Panc1 (cell line): ENCODE measurements around the gene HSDL1. TPM values are rescaled to one million over a fixed set of nuclear protein-coding genes. Genes with fewer than 3 reads are reported as not detected.

Source experiments
- ATAC-seq: fragments of 200-7000 bp; cut with Tn5 transposase; 2 replicates; pipeline ENCODE4 v1.9.1; 2020; ENCODE audit warnings: mild to moderate bottlenecking, moderate library complexity
- BruUV-seq: library from RNA; stranded (reverse); fragments of 400-500 nt; replicated peaks from 2 replicates; lab custom pipeline; 2021; lab: Mats Ljungman, UMichigan
- CTCF ChIA-PET: fragments of 300-600 bp; sonication (Branson Sonifier 250); formaldehyde crosslinking; loops from one replicate; lab custom pipeline; 2022; ENCODE audit warnings: antibody characterized with exemption; lab: Charles Lee
- POLR2A ChIA-PET: fragments of 300-600 bp; sonication (Branson Sonifier 250); formaldehyde crosslinking; loops from one replicate; lab custom pipeline; 2022; ENCODE audit warnings: antibody characterized with exemption; lab: Charles Lee
- DNase-seq: peaks from one replicate; pipeline ENCODE4 v3.0.0-alpha.2; 2010; ENCODE audit warnings: low read depth, low spot score
- H3K27ac ChIP-seq: 2 replicates; pipeline ENCODE4 v1.5.1; 2011; ENCODE audit warnings: mild to moderate bottlenecking, low read length, inconsistent platforms
- H3K27me3 ChIP-seq: fragments of 200-500 bp; sonication (Bioruptor generic); 2 replicates; pipeline ENCODE4 v1.6.0; 2014; ENCODE audit warnings: low read length, inconsistent platforms; ENCODE audit not compliant: control insufficient read depth, insufficient read depth
- H3K36me3 ChIP-seq: fragments of 200-500 bp; sonication (Bioruptor generic); 2 replicates; pipeline ENCODE4 v1.5.1; 2014; ENCODE audit warnings: inconsistent platforms, mild to moderate bottlenecking, low read length, moderate library complexity; ENCODE audit not compliant: control insufficient read depth, insufficient read depth
- H3K4me1 ChIP-seq: 2 replicates; pipeline ENCODE4 v1.5.1; 2011; ENCODE audit warnings: inconsistent platforms, mild to moderate bottlenecking, low read length, moderate library complexity; ENCODE audit not compliant: control insufficient read depth, insufficient read depth
- H3K4me3 ChIP-seq, 2 experiments: 2 replicates each; pipeline ENCODE4 v1.5.1; 2011 to 2012; ENCODE audit warnings: low read depth in 2 of 2, low read length in 2 of 2, mild to moderate bottlenecking in 2 of 2, inconsistent platforms in 1 of 2, moderate library complexity in 1 of 2
- H3K9me3 ChIP-seq: fragments of 200-500 bp; sonication (Bioruptor generic); 2 replicates; pipeline ENCODE4 v1.5.1; 2014; ENCODE audit warnings: low read depth, mild to moderate bottlenecking, inconsistent platforms, low read length, moderate library complexity; ENCODE audit not compliant: control insufficient read depth, insufficient read depth
- in situ Hi-C: cut with HindIII; loops from 2 replicates; pipeline ENCODE4 v1.10.0; 2016; ENCODE audit warnings: low sequenced_read_pairs, low pct_unique_long_range_greater_than_20kb
- intact Hi-C: fragments of 100-400 bp; cut with micrococcal nuclease; formaldehyde crosslinking; loops from one replicate; pipeline ENCODE4 v1.10.0; 2022; ENCODE audit not compliant: unreplicated experiment
- total RNA-seq: library from RNA; stranded (reverse); gene quantifications from one replicate; pipeline ENCODE4 v1.2.1, GENCODE V29; 2021; ENCODE audit not compliant: unreplicated experiment
- TF ChIP-seq, protein P1 (sequence below), 2 experiments: IDR thresholded peaks; 2 replicates each; pipeline ENCODE4 v1.6.1; 2011 to 2012; ENCODE audit warnings: low read depth in 2 of 2, control low read depth in 1 of 2, low read length in 1 of 2, mild to moderate bottlenecking in 1 of 2, moderate library complexity in 1 of 2; ENCODE audit not compliant: insufficient read depth in 1 of 2
- TF ChIP-seq, protein P2 (sequence below): fragments of 450-650 bp; IDR thresholded peaks from 2 replicates; pipeline ENCODE4 v1.5.1; 2017; ENCODE audit warnings: mild to moderate bottlenecking

HSDL1 gene
- total RNA-seq, 1 experiment from 2014 or later = 24.6 TPM

DNA sequence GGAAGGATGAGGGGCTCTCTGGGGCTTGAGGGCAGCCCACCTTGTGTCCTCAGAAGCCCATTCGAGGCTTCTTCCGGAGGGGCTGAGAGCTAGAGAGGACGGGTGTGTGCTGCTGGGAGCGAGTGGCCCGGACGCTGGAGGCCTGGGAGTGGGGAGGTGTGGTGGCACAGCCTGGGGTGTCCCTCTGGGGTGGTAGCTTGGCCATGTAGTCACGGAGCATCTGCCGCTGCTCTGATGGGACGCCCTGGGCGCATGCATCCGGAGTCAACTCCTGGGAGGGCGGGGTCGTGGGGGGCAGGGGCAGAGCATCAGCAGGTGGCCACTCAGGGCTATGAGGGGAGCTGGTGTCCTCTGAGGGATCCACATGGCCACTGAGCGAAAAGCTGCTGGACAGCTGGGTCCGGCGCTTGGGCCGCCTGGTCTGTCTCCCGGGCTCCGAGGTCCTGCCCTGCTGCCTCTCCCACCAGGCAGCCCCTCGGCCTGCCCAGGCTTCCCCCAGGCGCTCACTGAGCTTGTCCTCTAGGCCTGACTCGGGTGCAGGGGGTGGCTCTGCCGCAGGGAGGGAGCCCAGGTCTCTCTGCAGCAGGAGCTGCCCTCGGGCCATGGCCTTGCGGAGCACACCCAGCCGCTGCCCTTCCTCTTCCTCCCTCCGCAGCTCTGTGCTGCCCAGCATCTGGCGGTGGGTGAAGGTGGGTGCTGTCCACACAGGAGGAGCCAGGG lies 34.1 kb upstream of the HSDL1 start:
- Histone ChIP-seq H3K9me3 (no peaks in the 10 kb centered on the region), H3K4me1 (peaks cover 22% of the 10 kb centered on the region), H3K36me3 (no peaks in the 10 kb centered on the region), H3K4me3 (no peak overlapping the region), H3K27ac (no peak overlapping the region), H3K27me3 (no peaks in the 10 kb centered on the region)
- ChIA-PET CTCF (no interaction called here), POLR2A (no interaction called here)
- in situ Hi-C loops (no loop called here), intact Hi-C loops (no loop called here)
- ATAC-seq (no peak), DNase-seq (no peak)
- BruUV-seq = no TSS peak
- TF ChIP-seq, protein P1, sequence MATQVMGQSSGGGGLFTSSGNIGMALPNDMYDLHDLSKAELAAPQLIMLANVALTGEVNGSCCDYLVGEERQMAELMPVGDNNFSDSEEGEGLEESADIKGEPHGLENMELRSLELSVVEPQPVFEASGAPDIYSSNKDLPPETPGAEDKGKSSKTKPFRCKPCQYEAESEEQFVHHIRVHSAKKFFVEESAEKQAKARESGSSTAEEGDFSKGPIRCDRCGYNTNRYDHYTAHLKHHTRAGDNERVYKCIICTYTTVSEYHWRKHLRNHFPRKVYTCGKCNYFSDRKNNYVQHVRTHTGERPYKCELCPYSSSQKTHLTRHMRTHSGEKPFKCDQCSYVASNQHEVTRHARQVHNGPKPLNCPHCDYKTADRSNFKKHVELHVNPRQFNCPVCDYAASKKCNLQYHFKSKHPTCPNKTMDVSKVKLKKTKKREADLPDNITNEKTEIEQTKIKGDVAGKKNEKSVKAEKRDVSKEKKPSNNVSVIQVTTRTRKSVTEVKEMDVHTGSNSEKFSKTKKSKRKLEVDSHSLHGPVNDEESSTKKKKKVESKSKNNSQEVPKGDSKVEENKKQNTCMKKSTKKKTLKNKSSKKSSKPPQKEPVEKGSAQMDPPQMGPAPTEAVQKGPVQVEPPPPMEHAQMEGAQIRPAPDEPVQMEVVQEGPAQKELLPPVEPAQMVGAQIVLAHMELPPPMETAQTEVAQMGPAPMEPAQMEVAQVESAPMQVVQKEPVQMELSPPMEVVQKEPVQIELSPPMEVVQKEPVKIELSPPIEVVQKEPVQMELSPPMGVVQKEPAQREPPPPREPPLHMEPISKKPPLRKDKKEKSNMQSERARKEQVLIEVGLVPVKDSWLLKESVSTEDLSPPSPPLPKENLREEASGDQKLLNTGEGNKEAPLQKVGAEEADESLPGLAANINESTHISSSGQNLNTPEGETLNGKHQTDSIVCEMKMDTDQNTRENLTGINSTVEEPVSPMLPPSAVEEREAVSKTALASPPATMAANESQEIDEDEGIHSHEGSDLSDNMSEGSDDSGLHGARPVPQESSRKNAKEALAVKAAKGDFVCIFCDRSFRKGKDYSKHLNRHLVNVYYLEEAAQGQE (IDR thresholded peaks at IDR 0.05; ENCODE audit: insufficient read depth in 1 of 2, low read depth in 2 of 2, low read length in 1 of 2) = no peak

DNA sequence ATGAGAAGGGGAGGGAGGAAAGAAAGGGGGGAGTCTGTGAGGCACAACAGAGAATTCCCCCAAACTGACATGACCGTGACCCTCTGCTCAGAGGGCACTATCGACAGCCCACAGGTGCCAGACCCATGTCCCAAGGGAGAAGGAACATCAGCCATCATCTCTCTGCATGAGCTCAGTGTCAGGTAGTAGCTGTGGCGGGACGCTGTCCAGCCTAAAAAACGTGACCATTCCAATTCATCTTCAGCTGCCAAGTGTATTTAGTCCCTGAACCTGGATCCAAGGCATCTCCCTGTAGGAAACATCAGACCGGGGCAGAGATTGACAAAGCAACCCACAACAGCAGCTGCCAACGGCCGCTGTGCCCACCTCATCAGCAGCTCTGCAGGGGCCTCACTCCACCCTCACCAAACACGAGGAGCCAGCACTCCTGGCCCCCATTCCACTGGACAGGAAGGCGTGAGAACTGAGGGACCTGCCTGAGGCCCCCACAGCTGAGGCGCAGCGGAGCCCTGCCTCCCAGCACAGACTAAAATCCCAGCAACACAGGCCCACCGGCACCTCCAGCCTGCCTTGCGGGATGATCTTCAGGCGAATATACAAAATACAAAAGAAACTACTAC lies 33.3 kb upstream of the HSDL1 start:
- in situ Hi-C loops = no loop called here
- Histone ChIP-seq H3K27me3 (no peaks in the 10 kb centered on the region), H3K9me3 (no peaks in the 10 kb centered on the region), H3K4me3 (no peak overlapping the region), H3K4me1 (peaks cover 22% of the 10 kb centered on the region), H3K27ac (no peak overlapping the region), H3K36me3 (no peaks in the 10 kb centered on the region)
- DNase-seq (no peak), ATAC-seq (no peak)
- TF ChIP-seq, protein P2, sequence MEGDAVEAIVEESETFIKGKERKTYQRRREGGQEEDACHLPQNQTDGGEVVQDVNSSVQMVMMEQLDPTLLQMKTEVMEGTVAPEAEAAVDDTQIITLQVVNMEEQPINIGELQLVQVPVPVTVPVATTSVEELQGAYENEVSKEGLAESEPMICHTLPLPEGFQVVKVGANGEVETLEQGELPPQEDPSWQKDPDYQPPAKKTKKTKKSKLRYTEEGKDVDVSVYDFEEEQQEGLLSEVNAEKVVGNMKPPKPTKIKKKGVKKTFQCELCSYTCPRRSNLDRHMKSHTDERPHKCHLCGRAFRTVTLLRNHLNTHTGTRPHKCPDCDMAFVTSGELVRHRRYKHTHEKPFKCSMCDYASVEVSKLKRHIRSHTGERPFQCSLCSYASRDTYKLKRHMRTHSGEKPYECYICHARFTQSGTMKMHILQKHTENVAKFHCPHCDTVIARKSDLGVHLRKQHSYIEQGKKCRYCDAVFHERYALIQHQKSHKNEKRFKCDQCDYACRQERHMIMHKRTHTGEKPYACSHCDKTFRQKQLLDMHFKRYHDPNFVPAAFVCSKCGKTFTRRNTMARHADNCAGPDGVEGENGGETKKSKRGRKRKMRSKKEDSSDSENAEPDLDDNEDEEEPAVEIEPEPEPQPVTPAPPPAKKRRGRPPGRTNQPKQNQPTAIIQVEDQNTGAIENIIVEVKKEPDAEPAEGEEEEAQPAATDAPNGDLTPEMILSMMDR = no peak
- TF ChIP-seq, protein P1 (IDR thresholded peaks at IDR 0.05; ENCODE audit: insufficient read depth in 1 of 2, low read depth in 2 of 2, low read length in 1 of 2) = 0 out of 4 replicates have a peak, but pooled peaks of 1 of the 2 experiments have one; percentile 11
- ChIA-PET POLR2A (no interaction called here), CTCF (no interaction called here)
- BruUV-seq = no TSS peak
- intact Hi-C loops = no loop called here
